SK-N-SH treated with all-trans-retinoic acid at 6 μM for 48 hours (cell line): ENCODE measurements around the gene ERMARD.

Source experiments
- ATAC-seq: fragments of 200-7000 bp; cut with Tn5 transposase; 3 replicates; pipeline ENCODE4 v1.9.1; 2020; ENCODE audit warnings: mild to moderate bottlenecking, moderate library complexity
- ARNTL ChIP-seq: fragments of 450-650 bp; formaldehyde crosslinking; IDR thresholded peaks from 2 replicates; pipeline ENCODE4 v1.5.0; 2020; ENCODE audit warnings: low read depth, mild to moderate bottlenecking, moderate library complexity, borderline replicate concordance
- BACH2 ChIP-seq: fragments of 250-450 bp; sonication (Bioruptor Pico); IDR thresholded peaks from 2 replicates; pipeline ENCODE4 v1.9.0; 2021; ENCODE audit warnings: mild to moderate bottlenecking, borderline replicate concordance
- CREB5 ChIP-seq: fragments of 250-450 bp; sonication (Bioruptor Pico); IDR thresholded peaks from 2 replicates; pipeline ENCODE4 v1.5.1; 2020; ENCODE audit warnings: low read depth, mild to moderate bottlenecking, moderate library complexity
- CSDC2 ChIP-seq: fragments of 250-450 bp; sonication (Bioruptor Pico); IDR thresholded peaks from 2 replicates; pipeline ENCODE4 v1.5.0; 2020; ENCODE audit warnings: mild to moderate bottlenecking, moderate library complexity
- GLIS3 ChIP-seq: fragments of 250-450 bp; sonication (Bioruptor Pico); IDR thresholded peaks from 2 replicates; pipeline ENCODE4 v1.5.0; 2020; ENCODE audit warnings: mild to moderate bottlenecking, moderate library complexity
- ISL1 ChIP-seq: fragments of 250-450 bp; sonication (Bioruptor Pico); IDR thresholded peaks from 2 replicates; pipeline ENCODE4 v2.1.2; 2022; ENCODE audit warnings: mild to moderate bottlenecking, moderate library complexity
- OSR1 ChIP-seq: fragments of 250-450 bp; sonication (Bioruptor Pico); IDR thresholded peaks from 2 replicates; pipeline ENCODE4 v1.8.0; 2022; ENCODE audit warnings: moderate library complexity, mild to moderate bottlenecking, inconsistent platforms
- POU6F1 ChIP-seq: fragments of 250-450 bp; sonication (Bioruptor Pico); IDR thresholded peaks from 2 replicates; pipeline ENCODE4 v1.8.0; 2021; ENCODE audit warnings: low read depth, mild to moderate bottlenecking, moderate library complexity, borderline replicate concordance
- PPARA ChIP-seq: fragments of 250-450 bp; sonication (Bioruptor Pico); IDR thresholded peaks from 2 replicates; pipeline ENCODE4 v1.5.0; 2020; ENCODE audit warnings: mild to moderate bottlenecking, borderline replicate concordance
- RARB ChIP-seq: fragments of 250-450 bp; sonication (Bioruptor Pico); IDR thresholded peaks from 2 replicates; pipeline ENCODE4 v1.8.0; 2021; ENCODE audit warnings: mild to moderate bottlenecking, moderate library complexity
- SNAI2 ChIP-seq: fragments of 250-450 bp; sonication (Bioruptor Pico); IDR thresholded peaks from 2 replicates; pipeline ENCODE4 v1.5.0; 2020; ENCODE audit warnings: mild to moderate bottlenecking, moderate library complexity
- TCF4 ChIP-seq: fragments of 250-450 bp; sonication (Bioruptor Pico); IDR thresholded peaks from 2 replicates; pipeline ENCODE4 v1.8.0; 2021; ENCODE audit warnings: mild to moderate bottlenecking, moderate library complexity, borderline replicate concordance
- TOX ChIP-seq: fragments of 250-450 bp; sonication (Bioruptor Pico); IDR thresholded peaks from 2 replicates; pipeline ENCODE4 v1.8.0; 2021; ENCODE audit warnings: mild to moderate bottlenecking, moderate library complexity, borderline replicate concordance
- ZC3H10 ChIP-seq: fragments of 250-450 bp; sonication (Bioruptor Pico); IDR thresholded peaks from 2 replicates; pipeline ENCODE4 v1.5.1; 2021; ENCODE audit warnings: mild to moderate bottlenecking, moderate library complexity
- ZFP3 ChIP-seq: fragments of 250-450 bp; sonication (Bioruptor Pico); IDR thresholded peaks from 2 replicates; pipeline ENCODE4 v1.5.0; 2020; ENCODE audit warnings: mild to moderate bottlenecking, moderate library complexity
- ZFP30 ChIP-seq: fragments of 450-650 bp; formaldehyde crosslinking; IDR thresholded peaks from 2 replicates; pipeline ENCODE4 v1.5.0; 2022; ENCODE audit warnings: mild to moderate bottlenecking, moderate library complexity
- ZNF565 ChIP-seq: fragments of 450-650 bp; formaldehyde crosslinking; conservative IDR thresholded peaks from 2 replicates; pipeline ENCODE4 v1.5.0; 2020; ENCODE audit warnings: low read depth, mild to moderate bottlenecking, moderate library complexity
- ZNF70 ChIP-seq: fragments of 450-650 bp; formaldehyde crosslinking; IDR thresholded peaks from 2 replicates; pipeline ENCODE4 v1.5.0; 2020; ENCODE audit warnings: mild to moderate bottlenecking, moderate library complexity
- ZNF8 ChIP-seq: fragments of 450-650 bp; formaldehyde crosslinking; IDR thresholded peaks from 2 replicates; pipeline ENCODE4 v1.5.0; 2020; ENCODE audit warnings: mild to moderate bottlenecking, moderate library complexity
- TF ChIP-seq, protein P1 (sequence below): fragments of 250-450 bp; sonication (Bioruptor Pico); IDR thresholded peaks from 2 replicates; pipeline ENCODE4 v1.5.0; 2020; ENCODE audit warnings: mild to moderate bottlenecking, moderate library complexity
- TF ChIP-seq, protein P2 (sequence below): fragments of 250-450 bp; sonication (Bioruptor Pico); IDR thresholded peaks from 2 replicates; pipeline ENCODE4 v1.5.1; 2021; ENCODE audit warnings: mild to moderate bottlenecking, moderate library complexity
- TF ChIP-seq, protein P3 (sequence below): fragments of 250-450 bp; sonication (Bioruptor Pico); IDR thresholded peaks from 2 replicates; pipeline ENCODE4 v1.8.0; 2020; ENCODE audit warnings: mild to moderate bottlenecking, moderate library complexity, borderline replicate concordance

The ERMARD gene

DNA sequence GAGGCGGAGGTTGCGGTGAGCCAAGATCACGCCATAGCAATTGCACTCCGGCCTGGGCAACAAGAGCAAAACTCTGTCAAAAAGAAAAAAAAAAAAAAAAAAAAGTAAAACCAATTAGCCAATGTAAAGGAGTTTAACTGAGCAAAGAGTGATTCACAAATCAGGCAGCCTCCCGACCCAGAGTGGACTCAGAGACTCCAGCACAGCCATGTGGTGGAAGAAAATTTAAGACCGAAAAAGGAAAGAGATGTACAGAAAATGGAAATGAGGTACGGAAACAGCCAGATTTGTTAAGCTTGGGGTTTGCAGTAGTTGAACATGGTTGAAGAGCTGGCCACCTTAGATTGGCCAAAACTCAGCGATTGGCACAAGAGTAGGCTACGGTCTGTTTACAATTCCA, 51.4 kb downstream of the ERMARD start:
- no peak for TF ChIP-seq ZNF565 (CRISPR knock-in tag)
- no peak for TF ChIP-seq TCF4 (CRISPR knock-in tag)
- TF ChIP-seq ISL1 = no peak
- TF ChIP-seq PPARA = no peak
- TF ChIP-seq, protein P1, sequence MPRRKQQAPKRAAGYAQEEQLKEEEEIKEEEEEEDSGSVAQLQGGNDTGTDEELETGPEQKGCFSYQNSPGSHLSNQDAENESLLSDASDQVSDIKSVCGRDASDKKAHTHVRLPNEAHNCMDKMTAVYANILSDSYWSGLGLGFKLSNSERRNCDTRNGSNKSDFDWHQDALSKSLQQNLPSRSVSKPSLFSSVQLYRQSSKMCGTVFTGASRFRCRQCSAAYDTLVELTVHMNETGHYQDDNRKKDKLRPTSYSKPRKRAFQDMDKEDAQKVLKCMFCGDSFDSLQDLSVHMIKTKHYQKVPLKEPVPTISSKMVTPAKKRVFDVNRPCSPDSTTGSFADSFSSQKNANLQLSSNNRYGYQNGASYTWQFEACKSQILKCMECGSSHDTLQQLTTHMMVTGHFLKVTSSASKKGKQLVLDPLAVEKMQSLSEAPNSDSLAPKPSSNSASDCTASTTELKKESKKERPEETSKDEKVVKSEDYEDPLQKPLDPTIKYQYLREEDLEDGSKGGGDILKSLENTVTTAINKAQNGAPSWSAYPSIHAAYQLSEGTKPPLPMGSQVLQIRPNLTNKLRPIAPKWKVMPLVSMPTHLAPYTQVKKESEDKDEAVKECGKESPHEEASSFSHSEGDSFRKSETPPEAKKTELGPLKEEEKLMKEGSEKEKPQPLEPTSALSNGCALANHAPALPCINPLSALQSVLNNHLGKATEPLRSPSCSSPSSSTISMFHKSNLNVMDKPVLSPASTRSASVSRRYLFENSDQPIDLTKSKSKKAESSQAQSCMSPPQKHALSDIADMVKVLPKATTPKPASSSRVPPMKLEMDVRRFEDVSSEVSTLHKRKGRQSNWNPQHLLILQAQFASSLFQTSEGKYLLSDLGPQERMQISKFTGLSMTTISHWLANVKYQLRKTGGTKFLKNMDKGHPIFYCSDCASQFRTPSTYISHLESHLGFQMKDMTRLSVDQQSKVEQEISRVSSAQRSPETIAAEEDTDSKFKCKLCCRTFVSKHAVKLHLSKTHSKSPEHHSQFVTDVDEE (CRISPR knock-in tag) = no peak
- TF ChIP-seq BACH2 = no peak
- no peak for TF ChIP-seq TOX (CRISPR knock-in tag)

GRCh38 chr6:169803271-169803811, 51.9 kb downstream of the ERMARD start:
- no peak for ATAC-seq
- TF ChIP-seq, protein P2, sequence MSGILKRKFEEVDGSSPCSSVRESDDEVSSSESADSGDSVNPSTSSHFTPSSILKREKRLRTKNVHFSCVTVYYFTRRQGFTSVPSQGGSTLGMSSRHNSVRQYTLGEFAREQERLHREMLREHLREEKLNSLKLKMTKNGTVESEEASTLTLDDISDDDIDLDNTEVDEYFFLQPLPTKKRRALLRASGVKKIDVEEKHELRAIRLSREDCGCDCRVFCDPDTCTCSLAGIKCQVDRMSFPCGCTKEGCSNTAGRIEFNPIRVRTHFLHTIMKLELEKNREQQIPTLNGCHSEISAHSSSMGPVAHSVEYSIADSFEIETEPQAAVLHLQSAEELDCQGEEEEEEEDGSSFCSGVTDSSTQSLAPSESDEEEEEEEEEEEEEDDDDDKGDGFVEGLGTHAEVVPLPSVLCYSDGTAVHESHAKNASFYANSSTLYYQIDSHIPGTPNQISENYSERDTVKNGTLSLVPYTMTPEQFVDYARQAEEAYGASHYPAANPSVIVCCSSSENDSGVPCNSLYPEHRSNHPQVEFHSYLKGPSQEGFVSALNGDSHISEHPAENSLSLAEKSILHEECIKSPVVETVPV = no peak
- no peak for TF ChIP-seq SNAI2
- TF ChIP-seq POU6F1 (CRISPR knock-in tag) = no peak
- no peak for TF ChIP-seq ZFP30 (CRISPR knock-in tag)

More for the DNA sequence above, 51.4 kb downstream of the ERMARD start:
- no peak for ATAC-seq

GRCh38 chr6:169803816-169804340, 52.5 kb downstream of the ERMARD start:
- ATAC-seq = no peak
- no peak for TF ChIP-seq ZFP3 (CRISPR knock-in tag)

- no peak for ATAC-seq
- TF ChIP-seq ZNF70 (CRISPR knock-in tag) = no peak
- no peak for TF ChIP-seq PPARA
- TF ChIP-seq, protein P2 = no peak
- no peak for TF ChIP-seq TOX (CRISPR knock-in tag)
- no peak for TF ChIP-seq RARB (CRISPR knock-in tag)
- no peak for TF ChIP-seq TCF4 (CRISPR knock-in tag)
- no peak for TF ChIP-seq BACH2
- TF ChIP-seq ZNF8 (CRISPR knock-in tag) = no peak
- no peak for TF ChIP-seq ARNTL (CRISPR knock-in tag)
- TF ChIP-seq, protein P3, sequence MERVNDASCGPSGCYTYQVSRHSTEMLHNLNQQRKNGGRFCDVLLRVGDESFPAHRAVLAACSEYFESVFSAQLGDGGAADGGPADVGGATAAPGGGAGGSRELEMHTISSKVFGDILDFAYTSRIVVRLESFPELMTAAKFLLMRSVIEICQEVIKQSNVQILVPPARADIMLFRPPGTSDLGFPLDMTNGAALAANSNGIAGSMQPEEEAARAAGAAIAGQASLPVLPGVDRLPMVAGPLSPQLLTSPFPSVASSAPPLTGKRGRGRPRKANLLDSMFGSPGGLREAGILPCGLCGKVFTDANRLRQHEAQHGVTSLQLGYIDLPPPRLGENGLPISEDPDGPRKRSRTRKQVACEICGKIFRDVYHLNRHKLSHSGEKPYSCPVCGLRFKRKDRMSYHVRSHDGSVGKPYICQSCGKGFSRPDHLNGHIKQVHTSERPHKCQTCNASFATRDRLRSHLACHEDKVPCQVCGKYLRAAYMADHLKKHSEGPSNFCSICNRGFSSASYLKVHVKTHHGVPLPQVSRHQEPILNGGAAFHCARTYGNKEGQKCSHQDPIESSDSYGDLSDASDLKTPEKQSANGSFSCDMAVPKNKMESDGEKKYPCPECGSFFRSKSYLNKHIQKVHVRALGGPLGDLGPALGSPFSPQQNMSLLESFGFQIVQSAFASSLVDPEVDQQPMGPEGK (CRISPR knock-in tag) = no peak
- TF ChIP-seq CREB5 (CRISPR knock-in tag) = no peak
- TF ChIP-seq ZFP3 (CRISPR knock-in tag) = no peak
- no peak for TF ChIP-seq GLIS3 (CRISPR knock-in tag)
- TF ChIP-seq ZC3H10 (CRISPR knock-in tag) = no peak
- no peak for TF ChIP-seq CSDC2 (CRISPR knock-in tag)
- no peak for TF ChIP-seq OSR1 (CRISPR knock-in tag)
- TF ChIP-seq ZFP30 (CRISPR knock-in tag) = no peak
- TF ChIP-seq, protein P1 (CRISPR knock-in tag) = no peak
- no peak for TF ChIP-seq ISL1
Measured at GRCh38 chr6:169804427-169804826, 53.0 kb downstream of the ERMARD start.
